ENCODE data around the gene WNK4. TPM values are rescaled to one million over a fixed set of nuclear protein-coding genes. Genes with fewer than 3 reads are reported as not detected.
A peak's percentile ranks its signal among the peaks of the same experiment; 100 is the strongest.

WNK4 gene
- polyA plus RNA-seq, 3 donors = not detected

GRCh38 chr17:42830971-42831370 is 50.6 kb downstream of the WNK4 start:
- H4K20me1 ChIP-seq (ENCODE audit: insufficient read depth, low read length) = peaks cover under 1% of the 10 kb centered on the region
- Mint-ChIP-seq H3K27me3 (ENCODE audit: low read depth in 3 of 3) (peaks cover 10% of the 10 kb centered on the region in 3 donors), H3K27ac (no peak overlapping the region), H3K36me3 (peaks cover 0 to 4% of the 10 kb centered on the region in 2 donors), H3K4me3 (peak overlapping the region in 1 of 2 donors; percentile 1), H3K4me1 (peaks cover 24% of the 10 kb centered on the region), H3K9me3 (peaks cover 0 to 2% (median 0%) of the 10 kb centered on the region in 7 donors)
- intact Hi-C loops (cut with micrococcal nuclease) = loop anchor here in 1 of 2 donors (5.0 kb wide), 1 partner anchor 341 kb away; the partner anchor contains the start of gene NBR1
- H3K36me3 ChIP-seq (replicated peaks in 1 of 2; ENCODE audit: control insufficient read depth in 1 of 2, insufficient read depth in 2 of 2, low read length in 2 of 2) = peaks cover 2 to 5% of the 10 kb centered on the region in 2 donors
- no peak overlapping the region for H3K4me2 ChIP-seq (replicated peaks; ENCODE audit: extremely low read depth, low read length, poor library complexity, severe bottlenecking)
- H2AFZ ChIP-seq (ENCODE audit: insufficient read depth, low read depth, low read length, poor library complexity, severe bottlenecking) = no peak overlapping the region
- peaks cover 24 to 31% of the 10 kb centered on the region in 2 donors for H3K4me1 ChIP-seq (ENCODE audit: control insufficient read depth in 1 of 2, insufficient read depth in 2 of 2, low read length in 2 of 2)
- no peaks in the 10 kb centered on the region for H3K9me3 ChIP-seq (replicated peaks in 1 of 2; ENCODE audit: control insufficient read depth in 1 of 2, insufficient read depth in 1 of 2, low read length in 2 of 2)
- no peak for DNase-seq
- no peak overlapping the region for H3K27ac ChIP-seq (ENCODE audit: low read depth in 1 of 2, low read length in 2 of 2)
- H3K9ac ChIP-seq (ENCODE audit: insufficient read depth, low read length, poor library complexity, severe bottlenecking) = no peak overlapping the region
- H3K79me2 ChIP-seq (ENCODE audit: insufficient read depth, low read length) = peaks cover 22% of the 10 kb centered on the region
- H3K4me3 ChIP-seq (replicated peaks in 1 of 3; ENCODE audit: low read depth in 2 of 3, low read length in 3 of 3) = no peak overlapping the region
- TF ChIP-seq CTCF (IDR thresholded peaks at IDR 0.05) = no peak
- no peaks in the 10 kb centered on the region for H3K27me3 ChIP-seq (ENCODE audit: control insufficient read depth in 2 of 2, insufficient read depth in 2 of 2, low read length in 2 of 2)

- Histone ChIP-seq H3K4me1 (ENCODE audit: control insufficient read depth in 1 of 2, insufficient read depth in 2 of 2, low read length in 2 of 2) (peaks cover 24 to 32% of the 10 kb centered on the region in 2 donors), H3K79me2 (ENCODE audit: insufficient read depth, low read length) (peaks cover 30% of the 10 kb centered on the region), H3K4me3 (replicated peaks in 1 of 3; ENCODE audit: low read depth in 2 of 3, low read length in 3 of 3) (peak overlapping the region; percentile 51 to 91 (median 84)), H3K9me3 (replicated peaks in 1 of 2; ENCODE audit: control insufficient read depth in 1 of 2, insufficient read depth in 1 of 2, low read length in 2 of 2) (no peaks in the 10 kb centered on the region), H3K36me3 (replicated peaks in 1 of 2; ENCODE audit: control insufficient read depth in 1 of 2, insufficient read depth in 2 of 2, low read length in 2 of 2) (peaks cover 11 to 17% of the 10 kb centered on the region in 2 donors), H3K9ac (ENCODE audit: insufficient read depth, low read length, poor library complexity, severe bottlenecking) (peak overlapping the region; percentile 94), H3K27ac (ENCODE audit: low read depth in 1 of 2, low read length in 2 of 2) (peak overlapping the region; percentile 82 to 94), H3K4me2 (replicated peaks; ENCODE audit: extremely low read depth, low read length, poor library complexity, severe bottlenecking) (peak overlapping the region; percentile 88), H3K27me3 (ENCODE audit: control insufficient read depth in 2 of 2, insufficient read depth in 2 of 2, low read length in 2 of 2) (no peaks in the 10 kb centered on the region), H2AFZ (ENCODE audit: insufficient read depth, low read depth, low read length, poor library complexity, severe bottlenecking) (peak overlapping the region; percentile 90), H4K20me1 (ENCODE audit: insufficient read depth, low read length) (peaks cover 7% of the 10 kb centered on the region)
- intact Hi-C loops (cut with micrococcal nuclease) = loop anchor here in 1 of 2 donors (5.0 kb wide), 1 partner anchor 340 kb away; the partner anchor contains the start of gene NBR1
- Mint-ChIP-seq H3K9me3 (peaks cover 0 to 2% (median 0%) of the 10 kb centered on the region in 7 donors), H3K27ac (peak overlapping the region; percentile 94 to 99 (median 97)), H3K36me3 (peaks cover 13 to 15% of the 10 kb centered on the region in 2 donors), H3K4me3 (peak overlapping the region; percentile 95 to 96), H3K4me1 (peaks cover 24% of the 10 kb centered on the region), H3K27me3 (ENCODE audit: low read depth in 3 of 3) (peaks cover 10% of the 10 kb centered on the region in 3 donors)
- TF ChIP-seq CTCF (IDR thresholded peaks at IDR 0.05) = no peak
- DNase-seq = no peak
- 66% methylated on average over 5 of the region's 9 CpGs for WGBS (ENCODE audit: insufficient coverage)
Observed at GRCh38 chr17:42832213-42832933, 52.0 kb downstream of the WNK4 start.

Data from CD14-positive monocyte (primary cell).